ENCODE data around the gene VANGL1. TPM values are rescaled to one million over a fixed set of nuclear protein-coding genes. Genes with fewer than 3 reads are reported as not detected.

VANGL1 gene
- total and polyA plus RNA-seq, 2 of the 4 experiments (the other 2 are of a cell fraction): 6.1 to 6.7 TPM

DNA sequence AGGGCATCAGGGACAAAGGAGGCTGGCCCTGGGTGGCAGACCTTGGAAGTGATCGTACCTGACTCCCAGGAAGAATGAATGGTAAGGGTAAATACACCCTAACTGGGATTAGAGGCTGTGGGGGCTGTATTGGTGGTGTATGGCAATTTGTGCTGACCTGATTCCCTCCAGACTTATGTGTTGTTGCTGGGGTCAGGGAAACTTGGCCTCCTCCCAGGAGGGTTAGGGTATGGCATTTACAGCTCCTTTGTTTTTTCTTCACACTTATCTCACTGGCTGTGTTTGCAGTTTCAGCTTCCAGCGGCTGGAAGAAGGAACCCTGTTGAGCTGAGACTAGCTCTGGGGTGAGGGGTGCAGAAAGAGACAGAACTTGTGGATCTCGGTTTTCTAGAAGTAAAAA is 8.2 kb downstream of the VANGL1 start:
- WGBS, 2 experiments (ENCODE audit: extremely low coverage in 2 of 2, insufficient read length in 1 of 2): no CpG with 5 or more reads among the region's 3 CpGs
- no peak overlapping the region for H2AK9ac ChIP-seq (replicated peaks; ENCODE audit: low read depth, low read length, poor library complexity)
- no peak overlapping the region for H2AK5ac ChIP-seq (ENCODE audit: low read depth, low read length)
- no peak overlapping the region for H2BK120ac ChIP-seq (ENCODE audit: low read depth, low read length)
- H3K27ac ChIP-seq (ENCODE audit: insufficient read depth, low read length): no peak overlapping the region
- no peak overlapping the region for H2AFZ ChIP-seq (replicated peaks; ENCODE audit: low read length, poor library complexity)
- ATAC-seq (ENCODE audit: low read depth): 0 out of 2 replicates have a peak, but pooled peaks have one; percentile 33
- no peak for DNase-seq
- H3K14ac ChIP-seq (replicated peaks; ENCODE audit: low read depth, low read length): no peak overlapping the region
- no peak overlapping the region for H3K9ac ChIP-seq (ENCODE audit: low read depth, low read length)
- no peaks in the 10 kb centered on the region for H3K27me3 ChIP-seq (ENCODE audit: control insufficient read depth, insufficient read depth, low read length)
- in situ Hi-C loops (cut with MboI; ENCODE audit: low sequenced_read_pairs) (no loop called here), dilution Hi-C loops (cut with HindIII; ENCODE audit: low sequenced_read_pairs, unreplicated experiment) (no loop called here), intact Hi-C loops (cut with micrococcal nuclease) (no loop called here)
- BruUV-seq (replicated peaks): no TSS peak
- H2BK20ac ChIP-seq (ENCODE audit: low read depth, low read length): no peak overlapping the region
- H3K9me3 ChIP-seq (ENCODE audit: control insufficient read depth, insufficient read depth, low read length): no peaks in the 10 kb centered on the region
- no peak overlapping the region for H3K4me3 ChIP-seq (ENCODE audit: insufficient read depth, low read depth, low read length)
- H2BK15ac ChIP-seq (ENCODE audit: low read depth, low read length): no peak overlapping the region
- no peak overlapping the region for H4K8ac ChIP-seq (ENCODE audit: low read depth in 2 of 2, low read length in 2 of 2)
- no peak overlapping the region for H2BK5ac ChIP-seq (ENCODE audit: low read depth, low read length, poor library complexity, severe bottlenecking)
- H3K4me1 ChIP-seq (ENCODE audit: control insufficient read depth, insufficient read depth, low read length): peaks cover 11% of the 10 kb centered on the region
- ChIA-PET POLR2A (ENCODE audit: unreplicated experiment) (no interaction called here), CTCF (no interaction called here)
- peaks cover 13% of the 10 kb centered on the region; the same call in 1 of the 2 replicates for H4K20me1 ChIP-seq (ENCODE audit: insufficient read depth, low read length)
- TF ChIP-seq RCOR1 (IDR thresholded peaks at IDR 0.05; ENCODE audit: insufficient replicate concordance, low read length) (no peak), FOS (IDR thresholded peaks at IDR 0.05; ENCODE audit: low read depth, low read length) (no peak)
- H3K79me1 ChIP-seq (ENCODE audit: low read depth in 1 of 2, low read length in 2 of 2): peaks cover 40 to 61% of the 10 kb centered on the region in 2 experiments
- no peak overlapping the region for H4K5ac ChIP-seq (ENCODE audit: low read depth, low read length)
- H3K4ac ChIP-seq (ENCODE audit: low read depth, low read length): no peak overlapping the region
- no peaks in the 10 kb centered on the region; the same call in 1 of the 2 replicates for H3K36me3 ChIP-seq (ENCODE audit: control insufficient read depth, insufficient read depth, low read length)
- no peak overlapping the region for H4K91ac ChIP-seq (ENCODE audit: insufficient read depth, low read depth, low read length)
- H3K9me1 ChIP-seq (ENCODE audit: insufficient read depth, low read length): peaks cover 15% of the 10 kb centered on the region
- no peak overlapping the region for H3K56ac ChIP-seq (ENCODE audit: extremely low read depth, insufficient read depth, low read length)
- no peak overlapping the region for H3K18ac ChIP-seq (ENCODE audit: low read depth, low read length)
- no peak overlapping the region for H3K4me2 ChIP-seq (ENCODE audit: low read depth, low read length)
- no peak overlapping the region for H3K23ac ChIP-seq (ENCODE audit: low read depth, low read length)
